Measurements from ENCODE around the gene TOR4A.
"Not testable (repeated sequence)": the region's sequence is repeated elsewhere in the genome, so short reads cannot be mapped to it uniquely, and the experiment has no call there.

TOR4A gene

GRCh38 chr9:137251490-137252268 is 25.8 kb upstream of the TOR4A start:
- FAIRE-seq, result no peak
- DNase-seq (ENCODE audit: insufficient read length, low spot score), result no peak

GRCh38 chr9:137252555-137253506 is 24.7 kb upstream of the TOR4A start:
- DNase-seq (ENCODE audit: insufficient read length, low spot score), result no peak
- no peak for FAIRE-seq

- no peak for DNase-seq (ENCODE audit: insufficient read length, low spot score)
- FAIRE-seq, result no peak
Observed at GRCh38 chr9:137253717-137254623, 23.6 kb upstream of the TOR4A start.

GRCh38 chr9:137254624-137255447 is 22.7 kb upstream of the TOR4A start, which contains the start of gene NELFB:
TSS of gene NELFB (plus strand) at chr9:137255327.
- peak; percentile 79 for FAIRE-seq
- DNase-seq (ENCODE audit: insufficient read length, low spot score), result peak; percentile 93

- DNase-seq (ENCODE audit: insufficient read length, low spot score), result peak; percentile 52
- FAIRE-seq, result no peak
Observed at GRCh38 chr9:137255448-137256114, 21.9 kb upstream of the TOR4A start.

GRCh38 chr9:137256362-137256761 is 21.2 kb upstream of the TOR4A start:
- DNase-seq (ENCODE audit: insufficient read length, low spot score) (no peak), FAIRE-seq (no peak)

- no peak for FAIRE-seq
- no peak for DNase-seq (ENCODE audit: insufficient read length, low spot score)
Observed at GRCh38 chr9:137256856-137257255, 20.7 kb upstream of the TOR4A start.

GRCh38 chr9:137262173-137262908 is 15.2 kb upstream of the TOR4A start:
- DNase-seq (ENCODE audit: insufficient read length, low spot score); FAIRE-seq: not testable (repeated sequence)

- FAIRE-seq (no peak), DNase-seq (ENCODE audit: insufficient read length, low spot score) (no peak)
Observed at GRCh38 chr9:137262909-137263285, 14.6 kb upstream of the TOR4A start.

GRCh38 chr9:137263506-137263905 is 14.0 kb upstream of the TOR4A start:
- DNase-seq (ENCODE audit: insufficient read length, low spot score), result no peak
- FAIRE-seq, result no peak

- DNase-seq (ENCODE audit: insufficient read length, low spot score), result no peak
- no peak for FAIRE-seq
Observed at GRCh38 chr9:137264067-137264466, 13.5 kb upstream of the TOR4A start.

GRCh38 chr9:137265496-137266161 is 11.9 kb upstream of the TOR4A start:
- no peak for FAIRE-seq
- no peak for DNase-seq (ENCODE audit: insufficient read length, low spot score)

- FAIRE-seq (no peak), DNase-seq (ENCODE audit: insufficient read length, low spot score) (no peak)
Observed at GRCh38 chr9:137266162-137266527, 11.4 kb upstream of the TOR4A start.

- DNase-seq (ENCODE audit: insufficient read length, low spot score) (no peak), FAIRE-seq (no peak)
Observed at GRCh38 chr9:137266585-137267453, 10.7 kb upstream of the TOR4A start.

- no peak for FAIRE-seq
- DNase-seq (ENCODE audit: insufficient read length, low spot score), result no peak
Observed at GRCh38 chr9:137267933-137268355, 9.6 kb upstream of the TOR4A start.

- no peak for FAIRE-seq
Observed at GRCh38 chr9:137268538-137269201, 8.9 kb upstream of the TOR4A start.

More at GRCh38 chr9:137268538-137269201, 8.9 kb upstream of the TOR4A start:
- no peak for DNase-seq (ENCODE audit: insufficient read length, low spot score)
